ENCODE data around the gene FHL2.
"Not testable (repeated sequence)": the region's sequence is repeated elsewhere in the genome, so short reads cannot be mapped to it uniquely, and the experiment has no call there.

Gene FHL2

GRCh38 chr2:105398336-105399206 is at the start of gene FHL2:
FHL2 (minus strand) TSS chr2:105399051; CDS start chr2:105386516, 12,535 bp downstream.
- peak; percentile 22 for DNase-seq

- DNase-seq, result no peak
Measured at GRCh38 chr2:105447476-105447875, 48.6 kb upstream of the FHL2 start.

- DNase-seq, result no peak
Measured at GRCh38 chr2:105446501-105446900, 47.6 kb upstream of the FHL2 start.

GRCh38 chr2:105445976-105446375 is 47.1 kb upstream of the FHL2 start:
- DNase-seq, result no peak

- no peak for DNase-seq
Measured at GRCh38 chr2:105445498-105445897, 46.6 kb upstream of the FHL2 start.

- no peak for DNase-seq
Measured at GRCh38 chr2:105443617-105444598, 45.1 kb upstream of the FHL2 start.

- DNase-seq, result no peak
Measured at GRCh38 chr2:105442721-105443120, 43.9 kb upstream of the FHL2 start.

- no peak for DNase-seq
Measured at GRCh38 chr2:105442056-105442455, 43.2 kb upstream of the FHL2 start.

GRCh38 chr2:105439141-105439540 is 40.3 kb upstream of the FHL2 start:
- no peak for DNase-seq

- DNase-seq, result peak; percentile 30
Measured at GRCh38 chr2:105438104-105438929, 39.5 kb upstream of the FHL2 start.

- DNase-seq, result no peak
Measured at GRCh38 chr2:105437708-105438103, 38.9 kb upstream of the FHL2 start.

GRCh38 chr2:105432749-105433148 is 33.9 kb upstream of the FHL2 start:
- DNase-seq, result no peak

GRCh38 chr2:105432044-105432399 is 33.2 kb upstream of the FHL2 start:
- peak; percentile 23 for DNase-seq

GRCh38 chr2:105431367-105432043 is 32.7 kb upstream of the FHL2 start:
- peak; percentile 24 for DNase-seq

GRCh38 chr2:105428387-105429018 is 29.7 kb upstream of the FHL2 start:
- no peak for DNase-seq

GRCh38 chr2:105427485-105427884 is 28.6 kb upstream of the FHL2 start:
- DNase-seq, result no peak

GRCh38 chr2:105426626-105427292 is 27.9 kb upstream of the FHL2 start:
- no peak for DNase-seq

GRCh38 chr2:105425936-105426625 is 27.2 kb upstream of the FHL2 start:
- no peak for DNase-seq

- not testable (repeated sequence) for DNase-seq
Measured at GRCh38 chr2:105424836-105425235, 26.0 kb upstream of the FHL2 start.

GRCh38 chr2:105422801-105423200 is 23.9 kb upstream of the FHL2 start:
- DNase-seq, result no peak

All from NCI-H1105 (cell line).